ENCODE results near the gene GRM3. TPM values are rescaled to one million over a fixed set of nuclear protein-coding genes. Genes with fewer than 3 reads are reported as not detected.

Gene GRM3
- total and polyA plus RNA-seq, 2 of the 13 experiments (the other 11 are each of a cell fraction or from before 2014, with no cell fraction given) = not detected

GRCh38 chr7:86749741-86750665 lies 106.3 kb downstream of the GRM3 start (continued):
- TF ChIP-seq AHDC1 (CRISPR knock-in tag; IDR thresholded peaks at IDR 0.05; ENCODE audit: borderline replicate concordance) (no peak), AKAP8 (CRISPR knock-in tag; IDR thresholded peaks at IDR 0.05) (no peak), PRPF4 (IDR thresholded peaks at IDR 0.05; ENCODE audit: low read depth, low read length, poor library complexity, severe bottlenecking) (no peak)
- TF ChIP-seq, protein P1, sequence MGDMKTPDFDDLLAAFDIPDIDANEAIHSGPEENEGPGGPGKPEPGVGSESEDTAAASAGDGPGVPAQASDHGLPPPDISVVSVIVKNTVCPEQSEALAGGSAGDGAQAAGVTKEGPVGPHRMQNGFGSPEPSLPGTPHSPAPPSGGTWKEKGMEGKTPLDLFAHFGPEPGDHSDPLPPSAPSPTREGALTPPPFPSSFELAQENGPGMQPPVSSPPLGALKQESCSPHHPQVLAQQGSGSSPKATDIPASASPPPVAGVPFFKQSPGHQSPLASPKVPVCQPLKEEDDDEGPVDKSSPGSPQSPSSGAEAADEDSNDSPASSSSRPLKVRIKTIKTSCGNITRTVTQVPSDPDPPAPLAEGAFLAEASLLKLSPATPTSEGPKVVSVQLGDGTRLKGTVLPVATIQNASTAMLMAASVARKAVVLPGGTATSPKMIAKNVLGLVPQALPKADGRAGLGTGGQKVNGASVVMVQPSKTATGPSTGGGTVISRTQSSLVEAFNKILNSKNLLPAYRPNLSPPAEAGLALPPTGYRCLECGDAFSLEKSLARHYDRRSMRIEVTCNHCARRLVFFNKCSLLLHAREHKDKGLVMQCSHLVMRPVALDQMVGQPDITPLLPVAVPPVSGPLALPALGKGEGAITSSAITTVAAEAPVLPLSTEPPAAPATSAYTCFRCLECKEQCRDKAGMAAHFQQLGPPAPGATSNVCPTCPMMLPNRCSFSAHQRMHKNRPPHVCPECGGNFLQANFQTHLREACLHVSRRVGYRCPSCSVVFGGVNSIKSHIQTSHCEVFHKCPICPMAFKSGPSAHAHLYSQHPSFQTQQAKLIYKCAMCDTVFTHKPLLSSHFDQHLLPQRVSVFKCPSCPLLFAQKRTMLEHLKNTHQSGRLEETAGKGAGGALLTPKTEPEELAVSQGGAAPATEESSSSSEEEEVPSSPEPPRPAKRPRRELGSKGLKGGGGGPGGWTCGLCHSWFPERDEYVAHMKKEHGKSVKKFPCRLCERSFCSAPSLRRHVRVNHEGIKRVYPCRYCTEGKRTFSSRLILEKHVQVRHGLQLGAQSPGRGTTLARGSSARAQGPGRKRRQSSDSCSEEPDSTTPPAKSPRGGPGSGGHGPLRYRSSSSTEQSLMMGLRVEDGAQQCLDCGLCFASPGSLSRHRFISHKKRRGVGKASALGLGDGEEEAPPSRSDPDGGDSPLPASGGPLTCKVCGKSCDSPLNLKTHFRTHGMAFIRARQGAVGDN (CRISPR knock-in tag; IDR thresholded peaks at IDR 0.05) = no peak

Measured in HepG2 (cell line).